Measurements from ENCODE around the gene RPS27.

Gene RPS27

GRCh38 chr1:153961421-153961820, 29.1 kb upstream of the RPS27 start:
- peak overlapping the region; percentile 73 for H3K4me3 ChIP-seq (ENCODE audit: low read depth, low read length)
- no peak for DNase-seq (ENCODE audit: low read depth)
- TF ChIP-seq CTCF (IDR thresholded peaks at IDR 0.05; ENCODE audit: low read depth, low read length, missing control alignments) = no peak

- TF ChIP-seq CTCF (IDR thresholded peaks at IDR 0.05; ENCODE audit: low read depth, low read length, missing control alignments) = peak; percentile 13
- DNase-seq (ENCODE audit: low read depth) = no peak
- peak overlapping the region; percentile 73 for H3K4me3 ChIP-seq (ENCODE audit: low read depth, low read length)
Observed at GRCh38 chr1:153962088-153963029, 28.2 kb upstream of the RPS27 start.

- H3K4me3 ChIP-seq (ENCODE audit: low read depth, low read length) = peak within 1 kb of the TSS; percentile 73
- TF ChIP-seq CTCF (IDR thresholded peaks at IDR 0.05; ENCODE audit: low read depth, low read length, missing control alignments) = no peak
- DNase-seq (ENCODE audit: low read depth) = peak; percentile 88
Observed at GRCh38 chr1:153963030-153963849, 27.3 kb upstream of the RPS27 start, which contains the start of gene SLC39A1. SLC39A1 (minus strand) TSS chr1:153963537; CDS start chr1:153962715, 822 bp downstream.

GRCh38 chr1:153963850-153964331, 26.7 kb upstream of the RPS27 start:
- peak overlapping the region; percentile 73 for H3K4me3 ChIP-seq (ENCODE audit: low read depth, low read length)
- no peak for DNase-seq (ENCODE audit: low read depth)
- no peak for TF ChIP-seq CTCF (IDR thresholded peaks at IDR 0.05; ENCODE audit: low read depth, low read length, missing control alignments)

GRCh38 chr1:153967107-153967999, 23.2 kb upstream of the RPS27 start, which contains the start of gene CREB3L4:
CREB3L4 (plus strand) TSS chr1:153967902; CDS start chr1:153968526, 624 bp downstream.
- H3K4me3 ChIP-seq (ENCODE audit: low read depth, low read length) = peak within 1 kb of the TSS; percentile 71
- TF ChIP-seq CTCF (IDR thresholded peaks at IDR 0.05; ENCODE audit: low read depth, low read length, missing control alignments) = peak; percentile 47
- peak; percentile 97 for DNase-seq (ENCODE audit: low read depth)

GRCh38 chr1:153968000-153968363, 22.6 kb upstream of the RPS27 start:
- no peak for DNase-seq (ENCODE audit: low read depth)
- no peak for TF ChIP-seq CTCF (IDR thresholded peaks at IDR 0.05; ENCODE audit: low read depth, low read length, missing control alignments)
- H3K4me3 ChIP-seq (ENCODE audit: low read depth, low read length) = peak overlapping the region; percentile 71

All from GM12864 (cell line).